NCI-H1436 (cell line): ENCODE data around the gene SIVA1.

ENCODE experiments used
- DNase-seq: peaks from one replicate; lab custom pipeline; 2025; lab: John Stamatoyannopoulos, UW

Gene SIVA1

GRCh38 chr14:104784846-104785707 is 32.1 kb downstream of the SIVA1 start:
- no peak for DNase-seq

GRCh38 chr14:104785708-104786080 is 32.7 kb downstream of the SIVA1 start:
- no peak for DNase-seq

- DNase-seq, result no peak
These were observed 33.2 kb downstream of the SIVA1 start for GRCh38 chr14:104786091-104786586.

- no peak for DNase-seq
These were observed 34.1 kb downstream of the SIVA1 start for GRCh38 chr14:104786726-104787675.

- no peak for DNase-seq
These were observed 34.8 kb downstream of the SIVA1 start for GRCh38 chr14:104787736-104788135.

GRCh38 chr14:104788161-104788818 is 35.3 kb downstream of the SIVA1 start:
- DNase-seq, result peak; percentile 72

- DNase-seq, result no peak
These were observed 36.1 kb downstream of the SIVA1 start for GRCh38 chr14:104788873-104789663.

GRCh38 chr14:104789752-104790743 is 37.1 kb downstream of the SIVA1 start:
- DNase-seq, result no peak

GRCh38 chr14:104791425-104791824 is 38.5 kb downstream of the SIVA1 start:
- DNase-seq, result no peak

GRCh38 chr14:104792101-104792884 is 39.3 kb downstream of the SIVA1 start:
- no peak for DNase-seq

GRCh38 chr14:104792945-104793702 is 40.2 kb downstream of the SIVA1 start:
- no peak for DNase-seq

GRCh38 chr14:104793703-104793959 is 40.7 kb downstream of the SIVA1 start:
- no peak for DNase-seq

GRCh38 chr14:104794099-104794498 is 41.2 kb downstream of the SIVA1 start:
- no peak for DNase-seq

- no peak for DNase-seq
These were observed 41.7 kb downstream of the SIVA1 start for GRCh38 chr14:104794631-104794992.

- no peak for DNase-seq
These were observed 42.2 kb downstream of the SIVA1 start, which contains the start of gene AKT1 for GRCh38 chr14:104794993-104795780. AKT1 (minus strand) TSS chr14:104795748; CDS start chr14:104792643, 3,105 bp downstream.

- DNase-seq, result peak; percentile 50
These were observed 43.1 kb downstream of the SIVA1 start for GRCh38 chr14:104795781-104796686.

- no peak for DNase-seq
These were observed 43.7 kb downstream of the SIVA1 start for GRCh38 chr14:104796687-104797081.
